Measurements from ENCODE around the gene ADRA2A.

The ADRA2A gene

DNA sequence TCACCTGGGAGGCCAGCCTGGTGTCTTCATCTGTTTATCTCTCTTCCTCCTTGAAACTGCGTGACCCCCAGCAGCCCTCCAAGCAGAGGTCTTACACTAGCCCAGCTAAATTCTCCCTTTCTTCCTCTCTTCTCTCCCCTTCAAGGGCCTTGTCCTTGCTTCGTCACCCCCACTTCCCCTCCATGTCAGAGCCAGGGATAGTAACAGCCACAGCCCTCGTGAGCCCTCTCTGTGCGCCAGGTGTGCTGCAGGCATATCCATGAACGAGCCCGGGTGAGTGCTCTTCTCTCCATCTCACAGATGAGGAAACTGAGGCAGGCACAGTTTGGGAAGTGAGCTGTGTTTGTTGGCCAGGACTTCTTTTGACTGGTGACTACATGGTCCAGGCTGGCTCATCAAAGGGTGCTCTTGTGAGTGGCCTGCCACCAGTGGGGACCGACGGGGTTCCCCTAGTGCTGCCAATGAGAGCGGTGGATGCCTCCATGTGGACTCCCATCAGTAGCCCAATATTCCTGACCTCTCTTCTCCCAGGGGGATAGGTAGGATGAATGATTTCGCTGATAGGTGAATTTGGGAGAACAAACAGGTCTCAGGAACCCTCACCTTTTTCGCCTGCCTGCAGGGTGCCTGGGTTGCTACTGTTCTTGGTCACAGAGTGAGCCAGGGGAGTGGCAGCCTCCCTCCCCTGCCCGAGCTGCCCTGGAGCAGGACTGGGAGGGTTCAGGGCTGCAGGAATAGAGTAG is 38.1 kb downstream of the ADRA2A start:
- no peaks in the 10 kb centered on the region for H3K9me3 Mint-ChIP-seq
- no peak overlapping the region for H3K27ac Mint-ChIP-seq
- H3K4me3 Mint-ChIP-seq: no peak overlapping the region

DNA sequence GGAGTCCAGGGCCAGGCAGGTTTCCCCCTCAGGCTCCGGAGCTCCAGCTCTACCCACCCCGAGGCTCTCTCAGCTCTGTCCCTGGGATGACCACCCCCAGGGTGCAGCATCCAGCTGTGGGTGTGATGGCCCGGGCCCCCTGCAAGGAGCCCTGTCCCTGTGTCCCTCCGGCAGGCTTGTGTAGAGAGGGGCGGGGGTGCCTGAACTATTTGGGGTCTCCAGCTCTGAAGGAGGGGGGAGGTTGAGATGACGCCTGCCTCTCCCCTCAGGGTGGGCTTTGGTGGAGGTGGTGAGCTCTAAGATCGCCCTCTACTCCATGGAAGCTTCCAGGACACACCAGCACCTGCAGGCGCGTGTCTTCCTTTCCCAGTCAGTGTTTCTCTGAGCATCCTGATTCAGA is 39.4 kb downstream of the ADRA2A start:
- Mint-ChIP-seq H3K27ac (no peak overlapping the region), H3K36me3 (no peaks in the 10 kb centered on the region), H3K4me1 (peaks cover 13% of the 10 kb centered on the region), H3K4me3 (no peak overlapping the region), H3K9me3 (no peaks in the 10 kb centered on the region)
- ATAC-seq (no peak), DNase-seq (ENCODE audit: low spot score in 2 of 2) (no peak)

More for the DNA sequence above, 38.1 kb downstream of the ADRA2A start:
- Mint-ChIP-seq H3K4me1 (peaks cover 13% of the 10 kb centered on the region), H3K36me3 (no peaks in the 10 kb centered on the region)
- DNase-seq (ENCODE audit: low spot score in 2 of 2) (no peak), ATAC-seq (no peak)

DNA sequence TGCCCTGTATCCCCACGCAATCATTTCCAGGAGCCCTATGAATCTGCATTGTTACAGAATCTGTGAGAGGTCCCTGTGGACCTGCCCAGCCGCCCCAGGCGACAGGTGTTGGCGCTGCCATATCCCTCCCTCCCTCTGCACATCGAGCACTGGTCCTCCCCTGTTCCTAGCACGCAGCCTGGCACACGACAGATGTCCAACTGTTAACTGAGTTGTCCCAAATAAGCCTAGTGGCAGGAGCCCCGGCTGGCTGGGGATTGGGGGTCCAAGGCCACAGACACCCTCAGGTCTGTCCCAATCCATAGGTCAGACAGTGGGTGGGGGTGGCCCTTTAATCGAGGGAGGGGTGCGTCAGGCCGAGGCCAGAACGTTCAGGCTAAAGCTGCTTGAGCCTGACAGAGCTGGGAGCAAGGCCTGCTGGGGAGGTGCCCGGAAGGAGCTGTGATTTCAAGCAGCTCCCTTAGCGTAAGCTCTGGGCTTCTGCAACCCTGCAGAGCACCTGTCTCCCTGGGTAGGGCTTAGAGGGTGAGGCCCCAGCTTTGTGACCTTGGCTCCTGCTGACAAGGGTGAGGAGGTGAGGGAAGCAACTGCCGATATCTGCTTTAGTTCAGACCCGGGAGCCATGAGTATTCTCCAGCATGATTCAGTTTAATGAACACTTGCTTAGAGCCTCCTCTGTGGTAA is 40.1 kb downstream of the ADRA2A start:
- DNase-seq (ENCODE audit: low spot score in 2 of 2): no peak
- no peak overlapping the region for H3K4me3 Mint-ChIP-seq

DNA sequence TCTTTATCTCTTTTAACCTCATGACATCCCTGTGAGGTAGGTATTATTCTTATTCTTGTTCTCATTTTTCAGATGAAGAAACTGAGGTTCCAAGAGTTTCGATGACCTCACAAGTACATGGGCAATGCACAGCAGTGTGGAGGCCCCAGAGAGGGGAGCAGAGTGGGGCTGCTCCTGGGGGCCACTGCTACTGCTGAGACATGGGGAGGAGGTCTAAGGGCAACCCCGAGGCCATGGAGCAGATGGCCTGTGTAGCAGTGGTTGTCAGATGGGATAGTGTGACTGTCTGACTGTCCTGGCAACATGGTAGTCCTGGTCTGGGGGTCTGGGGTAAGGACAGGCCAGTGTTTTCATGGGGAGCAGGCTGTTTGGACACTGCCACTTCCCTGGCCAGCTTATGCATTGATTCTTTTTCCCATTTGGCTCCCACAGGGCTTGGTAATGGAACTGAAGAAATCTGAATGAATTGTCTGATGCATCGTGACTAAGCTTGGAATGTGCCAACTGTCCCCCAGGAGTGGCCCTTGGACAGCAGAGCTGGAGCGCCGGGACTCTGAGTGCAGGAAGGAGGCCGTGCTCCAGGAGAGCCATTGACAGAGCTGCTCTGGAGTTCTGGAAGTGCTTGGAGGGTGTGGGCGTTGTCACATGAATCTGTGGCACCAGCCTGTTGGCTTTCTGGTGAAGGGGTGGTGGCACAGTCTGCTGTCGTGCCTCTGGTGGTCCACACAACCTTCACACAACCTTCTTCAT is 40.9 kb downstream of the ADRA2A start:
- ATAC-seq: no peak
- peaks cover 13% of the 10 kb centered on the region for H3K4me1 Mint-ChIP-seq
- H3K27ac Mint-ChIP-seq: no peak overlapping the region

More for the DNA sequence above, 40.1 kb downstream of the ADRA2A start:
- no peaks in the 10 kb centered on the region for H3K36me3 Mint-ChIP-seq
- H3K9me3 Mint-ChIP-seq: no peaks in the 10 kb centered on the region
- no peak overlapping the region for H3K27ac Mint-ChIP-seq
- peaks cover 13% of the 10 kb centered on the region for H3K4me1 Mint-ChIP-seq
- no peak for ATAC-seq

DNA sequence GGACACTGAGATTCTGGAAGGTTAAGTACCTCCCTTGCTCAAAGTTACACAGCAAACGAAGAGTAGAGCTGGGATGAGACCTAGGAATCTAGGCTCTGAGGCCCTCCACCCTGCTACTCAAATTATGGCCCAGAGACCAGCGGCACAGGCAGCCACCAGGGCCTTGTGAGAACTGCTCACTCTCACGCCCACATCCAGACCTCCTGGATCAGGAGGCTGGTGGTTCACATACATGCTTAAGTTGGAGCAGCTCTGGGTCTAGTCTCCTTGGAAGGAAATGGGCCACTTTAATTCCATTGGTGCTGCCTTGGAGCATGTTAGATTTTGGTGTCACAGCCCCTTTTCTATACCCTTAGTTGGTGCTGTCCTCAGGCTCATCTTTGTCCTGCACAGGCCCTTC is 41.9 kb downstream of the ADRA2A start:
- no peaks in the 10 kb centered on the region for H3K36me3 Mint-ChIP-seq
- no peak overlapping the region for H3K4me3 Mint-ChIP-seq
- H3K9me3 Mint-ChIP-seq: no peaks in the 10 kb centered on the region
- H3K27ac Mint-ChIP-seq: no peak overlapping the region
- peaks cover 13% of the 10 kb centered on the region for H3K4me1 Mint-ChIP-seq
- no peak for ATAC-seq
- DNase-seq (ENCODE audit: low spot score in 2 of 2): no peak

More for the DNA sequence above, 40.9 kb downstream of the ADRA2A start:
- no peak for DNase-seq (ENCODE audit: low spot score in 2 of 2)
- Mint-ChIP-seq H3K36me3 (no peaks in the 10 kb centered on the region), H3K4me3 (no peak overlapping the region), H3K9me3 (no peaks in the 10 kb centered on the region)

DNA sequence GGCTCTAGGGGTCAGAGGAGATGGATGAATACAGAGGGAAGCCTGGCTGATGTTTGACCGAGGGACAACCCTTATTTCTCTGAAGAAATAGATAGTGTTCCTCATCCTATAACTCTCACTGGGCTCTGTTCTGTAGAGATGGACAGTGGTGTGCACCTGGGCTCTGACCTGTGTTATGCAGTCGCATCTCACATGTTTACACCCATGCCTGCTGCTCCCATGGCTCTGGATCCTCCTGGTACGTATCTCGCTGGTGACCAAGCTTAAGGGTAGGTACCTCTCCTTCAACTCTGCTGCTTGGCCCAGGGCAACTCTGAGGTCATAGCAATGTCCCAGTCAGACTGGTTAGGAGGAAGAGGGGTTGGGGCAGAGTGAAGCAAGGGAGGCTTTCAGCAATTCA is 42.8 kb downstream of the ADRA2A start:
- H3K4me3 Mint-ChIP-seq: no peak overlapping the region
- no peak overlapping the region for H3K27ac Mint-ChIP-seq
- no peaks in the 10 kb centered on the region for H3K36me3 Mint-ChIP-seq
- H3K4me1 Mint-ChIP-seq: peaks cover 4% of the 10 kb centered on the region
- ATAC-seq: no peak
- H3K9me3 Mint-ChIP-seq: no peaks in the 10 kb centered on the region
- no peak for DNase-seq (ENCODE audit: low spot score in 2 of 2)

DNA sequence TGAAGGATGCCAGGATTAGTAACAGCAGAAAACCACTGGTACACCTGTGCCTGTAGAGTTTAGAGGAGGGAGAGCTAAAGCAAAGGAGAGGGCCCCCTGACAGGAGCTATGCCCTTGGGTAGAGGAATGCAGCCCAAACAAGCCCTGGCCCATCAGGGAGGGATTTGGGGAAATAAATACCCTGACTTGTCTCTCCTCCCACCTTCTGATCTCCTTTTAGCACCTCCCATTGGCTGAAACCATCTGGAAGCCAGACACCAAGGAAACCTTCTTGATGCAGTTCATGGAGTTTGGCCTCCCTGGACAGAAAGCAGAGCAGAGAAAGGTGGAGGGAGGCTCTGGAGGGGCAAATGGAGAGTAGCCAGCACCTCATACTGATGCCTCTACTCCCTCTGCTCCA is 45.3 kb downstream of the ADRA2A start:
- no peaks in the 10 kb centered on the region for H3K36me3 Mint-ChIP-seq
- no peak for ATAC-seq

DNA sequence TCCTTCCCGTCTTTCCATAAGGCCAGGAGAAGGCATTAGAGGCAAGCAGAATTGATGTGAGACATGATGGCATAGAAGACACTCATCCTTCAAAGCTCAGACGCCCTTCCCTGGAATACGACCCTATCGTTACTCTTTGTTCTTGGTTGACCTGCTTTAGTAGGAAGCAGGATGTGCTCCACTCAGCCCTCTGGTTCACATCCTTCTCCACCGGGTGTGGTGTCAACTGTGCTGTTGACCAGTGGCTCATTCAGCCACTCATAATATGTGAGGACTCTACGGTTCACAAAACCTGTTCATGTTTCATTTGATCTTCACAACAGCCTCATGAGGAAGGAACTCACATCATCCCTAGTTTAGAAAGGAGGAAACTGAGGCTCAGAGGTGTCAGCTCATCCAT is 47.1 kb downstream of the ADRA2A start:
- ATAC-seq (no peak), DNase-seq (ENCODE audit: low spot score in 2 of 2) (no peak)
- Mint-ChIP-seq H3K4me1 (no peaks in the 10 kb centered on the region), H3K27ac (no peak overlapping the region), H3K9me3 (no peaks in the 10 kb centered on the region), H3K4me3 (no peak overlapping the region), H3K36me3 (no peaks in the 10 kb centered on the region)

More for the DNA sequence above, 45.3 kb downstream of the ADRA2A start:
- no peak overlapping the region for H3K27ac Mint-ChIP-seq
- H3K4me1 Mint-ChIP-seq: no peaks in the 10 kb centered on the region
- DNase-seq (ENCODE audit: low spot score in 2 of 2): no peak
- no peaks in the 10 kb centered on the region for H3K9me3 Mint-ChIP-seq
- H3K4me3 Mint-ChIP-seq: no peak overlapping the region

DNA sequence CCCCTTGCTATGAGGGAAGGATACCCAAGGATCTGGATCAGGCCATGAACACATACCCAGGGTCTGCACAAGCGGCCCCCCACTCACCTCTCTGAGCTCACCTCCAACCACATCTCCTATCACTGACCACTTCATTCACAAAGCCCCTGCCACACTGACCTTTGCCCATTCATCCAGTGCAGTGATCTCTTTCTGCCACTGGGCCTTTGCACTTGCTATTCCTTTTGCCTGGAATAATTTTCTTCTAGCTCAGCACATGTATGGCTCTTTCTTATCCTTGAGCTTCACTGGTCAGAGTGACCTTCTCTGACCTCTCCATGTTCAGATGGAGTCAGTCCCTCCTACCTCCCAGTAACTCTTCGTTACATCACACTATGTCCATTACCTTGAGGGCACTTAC is 48.3 kb downstream of the ADRA2A start:
- no peaks in the 10 kb centered on the region for H3K36me3 Mint-ChIP-seq
- DNase-seq (ENCODE audit: low spot score in 2 of 2) (no peak), ATAC-seq (no peak)
- no peak overlapping the region for H3K4me3 Mint-ChIP-seq
- no peak overlapping the region for H3K27ac Mint-ChIP-seq
- H3K4me1 Mint-ChIP-seq: no peaks in the 10 kb centered on the region
- no peaks in the 10 kb centered on the region for H3K9me3 Mint-ChIP-seq

DNA sequence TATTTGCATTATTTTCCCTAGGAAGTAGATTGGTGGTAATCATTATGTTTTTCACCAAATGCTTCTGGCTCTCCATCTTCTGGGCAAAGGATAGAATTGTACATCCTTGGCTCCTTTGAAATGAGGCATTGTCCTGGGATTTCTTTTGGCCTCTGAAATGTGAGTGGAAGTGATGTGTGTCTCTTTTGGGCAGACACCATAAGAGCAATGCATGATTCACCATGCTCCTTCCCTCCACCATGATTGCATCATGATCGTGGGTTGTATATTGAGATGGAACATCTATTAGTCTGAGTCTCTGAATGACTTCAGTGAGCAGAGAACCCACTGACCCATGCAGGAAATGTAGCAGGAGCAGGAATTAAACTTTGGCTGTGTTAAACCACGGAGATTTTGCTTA is 49.2 kb downstream of the ADRA2A start:
- Mint-ChIP-seq H3K27ac (no peak overlapping the region), H3K4me1 (no peaks in the 10 kb centered on the region), H3K4me3 (no peak overlapping the region), H3K36me3 (no peaks in the 10 kb centered on the region), H3K9me3 (no peaks in the 10 kb centered on the region)
- DNase-seq (ENCODE audit: low spot score in 2 of 2) (no peak), ATAC-seq (no peak)

DNA sequence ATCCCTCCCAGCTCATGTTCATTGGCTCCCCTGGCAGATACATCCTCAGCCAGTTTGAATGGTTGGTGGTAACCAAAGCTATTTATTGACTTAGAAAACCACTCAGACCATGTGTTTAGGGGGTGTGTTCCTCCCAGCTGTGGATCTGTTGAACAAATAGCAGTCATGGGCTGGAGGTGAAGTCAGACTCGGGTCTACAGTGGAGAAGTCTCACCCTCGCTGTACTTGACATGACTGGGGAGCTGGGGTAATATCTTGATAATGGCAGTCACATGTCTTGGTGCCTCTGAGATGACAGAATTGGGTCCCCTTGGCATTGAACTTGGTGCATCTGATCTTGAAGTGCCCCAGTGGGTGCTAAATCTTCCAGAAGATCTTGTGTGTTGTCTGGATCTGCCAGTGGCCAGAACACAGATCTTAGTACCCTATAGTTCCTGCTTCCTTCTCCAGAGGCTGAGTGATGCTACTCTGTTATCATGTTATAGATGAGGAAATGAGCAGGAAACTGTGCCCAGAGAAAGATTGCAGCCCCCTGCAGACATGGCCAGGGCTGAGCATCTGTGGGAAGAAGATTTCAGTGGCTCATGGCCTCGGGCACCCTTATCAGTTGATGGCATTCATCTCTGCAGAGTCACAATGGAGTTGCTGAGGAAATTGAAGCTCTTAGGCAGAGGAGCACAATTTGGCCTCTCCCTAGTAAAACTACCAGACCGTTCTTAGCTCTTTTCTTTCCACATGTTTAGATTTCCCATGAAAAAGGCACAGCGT is 50.4 kb downstream of the ADRA2A start:
- Mint-ChIP-seq H3K27ac (no peak overlapping the region), H3K36me3 (no peaks in the 10 kb centered on the region), H3K4me1 (no peaks in the 10 kb centered on the region), H3K4me3 (no peak overlapping the region), H3K9me3 (no peaks in the 10 kb centered on the region)
- DNase-seq (ENCODE audit: low spot score in 2 of 2) (no peak), ATAC-seq (no peak)

DNA sequence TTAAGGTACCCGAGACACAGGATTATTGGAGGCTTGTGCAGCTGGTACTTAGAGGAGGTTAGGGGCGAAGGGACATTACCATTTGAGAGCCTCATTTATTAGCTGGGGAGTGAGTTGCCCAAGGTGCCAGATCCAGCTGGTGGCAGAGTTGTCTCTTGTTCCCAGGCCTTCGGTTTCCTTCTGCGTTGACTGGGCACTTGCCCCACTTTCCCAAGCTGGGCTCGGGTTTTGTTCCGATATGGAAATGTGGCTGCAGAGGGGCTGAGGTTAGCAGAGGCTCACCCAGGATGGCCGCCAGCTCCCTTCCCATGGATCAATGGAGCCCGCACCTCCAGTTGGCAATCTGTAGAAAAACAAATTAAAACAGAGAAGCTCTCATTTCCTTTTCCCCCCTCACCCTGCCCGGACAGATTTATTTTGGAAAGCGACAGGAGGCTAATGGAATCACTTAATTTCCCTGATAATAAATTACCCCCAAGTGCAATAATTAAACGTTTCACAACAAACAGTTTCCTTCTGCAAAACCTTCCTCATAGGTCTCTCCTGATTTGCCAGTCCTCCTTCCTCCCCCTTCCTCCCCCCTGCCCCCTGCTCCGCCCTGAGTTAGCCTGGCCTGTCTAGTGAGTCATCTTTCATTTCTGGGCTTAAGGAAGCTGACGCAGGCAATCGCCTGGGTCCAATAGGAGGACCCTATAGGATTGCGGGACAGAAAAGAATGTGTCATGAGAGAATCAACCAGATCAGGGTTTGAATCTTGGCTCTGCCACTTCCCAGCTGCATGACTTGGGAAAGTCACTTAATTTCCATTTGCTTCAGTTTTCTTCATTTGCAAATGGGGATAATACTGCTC is 51.7 kb downstream of the ADRA2A start:
- H3K4me3 Mint-ChIP-seq: no peak overlapping the region
- ATAC-seq (no peak), DNase-seq (ENCODE audit: low spot score in 2 of 2) (no peak)
- no peaks in the 10 kb centered on the region for H3K36me3 Mint-ChIP-seq
- no peak overlapping the region for H3K27ac Mint-ChIP-seq
- H3K4me1 Mint-ChIP-seq: no peaks in the 10 kb centered on the region
- no peaks in the 10 kb centered on the region for H3K9me3 Mint-ChIP-seq

DNA sequence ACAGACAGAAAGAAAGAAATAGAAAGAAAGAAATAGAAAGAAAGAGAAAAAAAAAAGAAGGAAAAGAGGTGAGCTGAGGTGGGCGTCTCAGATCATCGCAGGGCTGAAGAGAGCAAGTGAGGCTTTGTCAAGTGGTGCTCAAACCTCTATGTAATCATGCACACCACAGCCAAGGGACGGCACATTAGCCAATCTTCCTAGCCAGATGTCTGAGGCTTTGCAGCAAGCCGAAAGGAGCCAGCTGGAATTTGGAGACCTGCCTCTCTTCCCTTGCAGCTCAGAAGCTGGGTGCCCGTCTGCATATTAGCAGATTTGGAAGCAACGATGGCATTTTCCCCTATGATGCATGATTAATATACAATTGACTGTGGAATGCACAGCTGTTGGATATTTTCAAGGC is 52.5 kb downstream of the ADRA2A start:
- DNase-seq (ENCODE audit: low spot score in 2 of 2) (no peak), ATAC-seq (no peak)
- Mint-ChIP-seq H3K9me3 (no peaks in the 10 kb centered on the region), H3K27ac (no peak overlapping the region), H3K36me3 (no peaks in the 10 kb centered on the region), H3K4me1 (no peaks in the 10 kb centered on the region), H3K4me3 (no peak overlapping the region)

DNA sequence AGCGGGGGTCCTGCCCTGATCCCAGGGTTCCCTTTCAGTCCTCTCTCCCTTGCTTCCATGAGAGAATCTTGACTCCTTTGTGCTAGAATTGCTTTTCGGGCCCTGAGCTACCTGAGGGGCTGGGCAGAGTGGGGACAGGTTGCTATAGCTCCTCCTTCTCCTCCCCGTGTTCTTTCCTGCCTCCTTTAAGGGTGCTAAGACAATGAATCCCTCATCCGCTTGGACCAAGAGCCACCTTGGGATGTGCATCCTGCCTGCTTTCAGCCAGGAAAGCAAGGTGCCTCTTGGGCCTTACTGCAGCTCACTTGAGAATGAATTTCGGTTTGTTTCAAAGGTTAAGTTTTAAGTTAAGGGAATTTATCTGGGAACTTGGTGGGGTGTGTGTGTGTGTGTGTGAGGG is 53.6 kb downstream of the ADRA2A start:
- Mint-ChIP-seq H3K27ac (no peak overlapping the region), H3K36me3 (no peaks in the 10 kb centered on the region), H3K4me1 (no peaks in the 10 kb centered on the region), H3K9me3 (no peaks in the 10 kb centered on the region), H3K4me3 (no peak overlapping the region)
- ATAC-seq (no peak), DNase-seq (ENCODE audit: low spot score in 2 of 2) (no peak)

Data from stimulated activated effector memory CD8-positive, alpha-beta T cell treated with anti-CD3 and anti-CD28 coated beads, Interleukin-12 subunit alpha, Interleukin-12 subunit beta, amount 100 ng/mL, for 72 hours (primary cell).